ENCODE measurements around the gene CCS.
"Not testable (repeated sequence)": the region's sequence is repeated elsewhere in the genome, so short reads cannot be mapped to it uniquely, and the experiment has no call there.

Gene CCS

GRCh38 chr11:66591175-66591574 is 1.8 kb upstream of the CCS start:
- DNase-seq, result no peak
- no peak for ATAC-seq

- ATAC-seq (no peak), DNase-seq (peak; percentile 20)
These were observed 284 bp downstream of the CCS start for GRCh38 chr11:66593303-66593635.

DNA sequence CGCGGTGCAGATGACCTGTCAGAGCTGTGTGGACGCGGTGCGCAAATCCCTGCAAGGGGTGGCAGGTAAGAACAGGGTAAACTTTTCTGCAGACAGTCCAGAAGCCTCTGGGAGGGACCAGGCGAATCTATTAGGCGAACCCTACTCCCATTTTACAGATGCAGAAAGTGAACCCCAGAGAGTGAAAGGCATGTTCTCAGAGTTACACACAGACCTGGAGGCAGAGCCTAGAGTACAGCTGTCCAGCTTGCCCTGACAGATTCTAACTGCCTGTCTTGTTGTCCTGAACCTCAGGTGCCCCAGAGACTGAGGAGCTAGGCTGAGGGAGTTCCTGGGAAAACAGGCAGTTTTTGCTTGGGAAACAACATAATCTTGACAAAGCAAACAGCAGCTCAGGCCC is 665 bp downstream of the CCS start:
- DNase-seq (no peak), ATAC-seq (no peak)

- DNase-seq, result no peak
- ATAC-seq, result no peak
These were observed 2.4 kb downstream of the CCS start for GRCh38 chr11:66595245-66595904.

- DNase-seq, result no peak
- no peak for ATAC-seq
These were observed 6.0 kb downstream of the CCS start for GRCh38 chr11:66598993-66599392.

- DNase-seq, result no peak
- ATAC-seq, result no peak
These were observed 7.2 kb downstream of the CCS start for GRCh38 chr11:66600219-66600618.

DNA sequence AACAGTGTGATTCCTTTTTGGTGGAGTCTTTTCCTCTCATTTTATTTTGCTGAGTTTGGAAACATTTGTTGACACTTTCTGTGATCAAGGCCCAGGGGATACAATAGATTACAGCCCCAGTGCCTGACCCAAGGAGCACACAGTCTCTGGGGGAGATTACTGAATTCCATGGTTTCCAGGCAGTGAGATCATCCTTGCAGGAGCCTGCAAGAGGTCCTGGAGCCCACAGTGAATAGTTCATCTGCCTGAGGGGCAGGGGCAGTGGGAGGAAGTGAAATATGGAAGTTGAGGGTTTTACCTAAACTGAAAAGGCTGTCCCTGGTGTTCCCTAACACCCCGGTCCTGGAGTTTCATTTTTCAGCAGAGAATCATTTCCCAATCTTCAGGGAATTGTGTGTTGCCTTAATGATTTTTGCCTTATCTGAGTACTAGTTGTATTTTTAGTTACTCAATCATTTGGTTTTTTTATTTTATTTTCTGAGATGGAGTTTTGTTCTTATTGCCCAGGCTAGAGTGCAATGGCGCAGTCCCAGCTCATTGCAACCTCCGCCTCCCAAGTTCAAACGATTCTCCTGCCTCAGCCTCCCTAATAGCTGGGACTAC is 7.7 kb downstream of the CCS start:
- ATAC-seq (no peak), DNase-seq (no peak)

DNA sequence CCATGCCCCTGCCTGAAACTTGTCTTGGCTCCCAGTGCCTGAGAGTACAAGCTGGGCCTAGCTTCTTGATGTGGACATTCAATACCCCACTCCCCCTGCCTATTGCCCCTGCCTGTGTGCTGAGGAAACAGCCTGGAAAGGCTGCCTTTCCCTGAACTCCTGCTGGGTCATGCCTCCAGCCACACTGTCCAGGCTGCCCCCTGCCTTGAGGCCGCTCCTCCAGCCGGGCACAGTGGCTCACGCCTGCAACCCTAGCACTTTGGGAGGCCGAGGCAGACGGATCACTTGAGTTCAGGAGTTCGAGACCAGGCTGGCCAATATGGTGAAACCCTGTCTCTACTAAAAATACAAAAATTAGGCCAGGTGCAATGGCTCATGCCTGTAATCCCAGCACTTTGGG is 10.1 kb downstream of the CCS start:
- no peak for ATAC-seq

GRCh38 chr11:66604155-66604554 is 11.2 kb downstream of the CCS start:
- DNase-seq, result no peak
- no peak for ATAC-seq

More for the DNA sequence above, 10.1 kb downstream of the CCS start:
- no peak for DNase-seq

DNA sequence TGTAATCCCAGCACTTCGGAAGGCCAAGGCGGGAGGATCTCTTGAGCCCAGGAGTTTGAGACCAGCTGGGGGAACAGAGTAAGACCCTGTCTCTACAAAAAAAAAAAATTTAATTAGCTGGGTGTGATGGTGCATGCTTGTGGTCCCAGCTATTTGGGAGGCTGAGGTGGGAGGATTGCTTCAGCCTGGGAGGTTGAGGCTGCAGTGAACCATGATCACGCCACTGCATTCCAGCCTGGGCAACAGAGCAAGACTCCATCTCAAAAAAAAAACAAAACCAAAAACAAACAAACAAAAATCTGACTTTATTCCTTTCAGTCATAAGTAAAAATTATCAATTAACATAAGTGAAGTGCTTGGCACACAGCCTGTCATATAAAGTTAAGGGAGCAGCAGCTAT is 13.6 kb downstream of the CCS start:
- not testable (repeated sequence) for DNase-seq, ATAC-seq

DNA sequence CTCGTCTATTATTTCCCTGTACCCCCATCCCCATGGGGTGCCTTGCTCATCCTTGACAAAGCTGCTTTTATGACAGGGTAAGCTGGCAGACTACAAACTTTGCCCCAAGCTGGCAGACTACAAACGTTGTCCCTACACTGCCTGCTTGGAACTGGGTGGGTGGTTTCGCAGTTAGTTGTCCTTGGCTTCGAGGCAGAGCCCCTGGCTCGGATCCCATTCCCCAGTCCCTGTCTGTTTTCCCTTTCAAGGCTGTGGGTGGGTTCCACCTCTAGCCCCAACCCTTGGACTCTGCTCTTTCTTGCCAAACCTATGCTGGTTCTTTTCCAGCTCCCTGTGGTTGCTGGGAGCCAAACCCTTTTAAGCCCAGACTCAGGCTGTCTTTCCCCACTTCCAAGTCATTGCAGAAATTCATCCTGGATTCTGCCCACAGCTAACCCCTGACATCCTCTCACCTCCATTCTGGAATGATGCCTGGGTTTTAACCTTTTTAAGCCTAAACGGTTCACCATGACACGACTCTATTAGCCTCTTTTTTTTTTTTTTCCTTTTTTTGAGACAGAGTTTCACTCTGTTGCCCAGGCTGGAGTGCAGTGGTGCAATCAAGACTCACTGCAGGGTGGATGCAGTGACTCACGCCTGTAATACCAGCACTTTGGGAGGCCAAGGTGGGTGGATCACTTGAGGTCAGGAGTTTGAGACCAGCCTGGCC is 14.3 kb downstream of the CCS start:
- no peak for ATAC-seq
- no peak for DNase-seq

DNA sequence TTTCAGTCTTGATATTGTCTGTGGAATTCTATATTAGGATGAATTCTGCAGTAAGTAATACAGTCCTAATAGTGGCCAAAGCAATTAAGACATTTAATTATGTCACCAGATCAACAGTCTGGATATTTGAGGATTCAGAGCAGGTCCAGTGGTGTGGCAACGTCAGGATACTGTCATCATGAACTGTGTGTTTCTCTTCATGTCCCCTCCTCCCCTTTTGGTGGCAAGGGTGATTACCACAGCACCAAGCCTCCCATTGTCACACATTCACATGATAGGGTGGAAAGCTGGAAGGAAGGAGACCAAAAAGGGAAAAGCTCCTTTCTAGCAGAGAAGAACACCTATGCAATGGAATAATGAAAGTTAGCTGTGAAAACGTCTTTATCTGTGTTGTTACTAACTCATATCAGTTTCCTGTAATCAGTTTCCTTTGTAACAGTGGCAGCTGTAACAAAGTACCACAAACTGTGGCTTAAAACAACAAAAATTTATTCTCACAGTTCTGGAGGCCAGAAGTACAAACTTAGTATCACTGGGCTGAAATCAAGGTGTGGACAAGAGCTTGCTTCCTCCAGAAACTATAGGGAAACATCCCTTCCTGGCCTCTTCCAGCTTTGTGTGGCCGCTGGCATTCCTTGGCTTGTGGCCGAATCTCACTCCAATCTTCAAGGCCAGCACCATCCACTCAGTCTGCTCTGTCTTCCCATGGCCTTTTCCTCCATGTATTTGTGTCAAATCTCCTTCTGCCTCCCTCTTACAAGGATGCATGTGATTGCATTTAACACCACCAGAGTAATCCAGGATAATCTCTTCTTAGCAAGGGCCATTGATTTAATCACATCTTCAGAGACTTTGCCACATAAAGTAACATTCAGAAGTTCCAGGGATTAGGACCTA is 17.0 kb downstream of the CCS start:
- peak; percentile 30 for ATAC-seq
- no peak for DNase-seq

DNA sequence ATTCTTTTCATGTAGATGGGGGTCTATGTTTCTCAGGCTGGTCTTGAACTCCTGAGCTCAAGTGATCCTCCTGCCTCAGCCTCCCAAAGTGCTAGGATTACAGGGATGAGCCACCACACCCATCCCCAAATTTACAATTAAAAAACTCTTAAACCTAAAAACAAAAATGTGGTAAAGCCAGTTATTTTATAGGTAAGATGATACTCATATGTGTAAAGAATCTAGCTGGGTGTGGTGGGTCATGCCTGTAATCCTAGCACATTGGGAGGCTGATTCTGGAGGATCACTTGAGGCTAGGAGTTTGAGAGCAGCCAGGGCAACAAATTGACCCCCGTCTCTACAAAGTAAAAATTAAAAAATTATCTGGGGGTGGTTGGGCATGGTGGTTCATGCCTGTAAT is 19.5 kb downstream of the CCS start:
- no peak for ATAC-seq
- no peak for DNase-seq

DNA sequence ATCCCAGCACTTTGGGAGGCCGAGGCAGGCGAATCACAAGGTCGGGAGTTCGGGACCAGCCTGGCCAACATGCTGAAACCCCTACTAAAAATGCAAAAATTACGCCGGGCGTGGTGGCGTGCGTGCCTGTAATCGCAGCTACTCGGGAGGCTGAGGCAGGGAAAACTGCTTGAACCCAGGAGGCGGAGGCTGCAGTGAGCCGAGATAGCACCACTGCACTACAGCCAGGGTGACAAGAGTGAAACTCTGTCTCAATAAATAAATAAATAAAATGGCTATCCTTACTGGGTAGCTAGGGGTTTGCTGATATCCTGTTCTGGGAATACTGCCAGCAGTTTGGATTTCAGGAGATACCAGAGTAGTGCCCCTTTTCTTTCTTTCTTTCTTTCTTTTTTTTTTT is 21.1 kb downstream of the CCS start:
- ATAC-seq (no peak), DNase-seq (no peak)

- ATAC-seq, result peak; percentile 97
These were observed 23.6 kb downstream of the CCS start, which contains the start of gene RBM14 for GRCh38 chr11:66616379-66617154. RBM14 (plus strand) TSS chr11:66616630; CDS start chr11:66616721, 91 bp downstream.

GRCh38 chr11:66617155-66617834 is 24.3 kb downstream of the CCS start:
- DNase-seq (no peak), ATAC-seq (no peak)

More at GRCh38 chr11:66616379-66617154, 23.6 kb downstream of the CCS start, which contains the start of gene RBM14:
- DNase-seq, result peak; percentile 98

GRCh38 chr11:66619080-66619554 is 26.1 kb downstream of the CCS start:
- ATAC-seq, result no peak

DNA sequence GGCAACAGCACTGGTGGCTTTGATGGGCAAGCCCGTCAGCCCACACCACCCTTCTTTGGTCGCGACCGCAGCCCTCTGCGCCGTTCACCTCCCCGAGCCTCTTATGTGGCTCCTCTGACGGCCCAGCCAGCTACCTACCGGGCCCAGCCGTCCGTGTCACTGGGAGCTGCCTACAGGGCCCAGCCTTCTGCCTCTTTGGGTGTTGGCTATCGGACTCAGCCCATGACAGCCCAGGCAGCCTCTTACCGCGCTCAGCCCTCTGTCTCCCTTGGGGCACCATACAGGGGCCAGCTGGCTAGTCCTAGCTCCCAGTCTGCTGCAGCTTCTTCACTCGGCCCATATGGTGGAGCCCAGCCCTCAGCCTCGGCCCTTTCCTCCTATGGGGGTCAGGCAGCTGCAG is 31.5 kb downstream of the CCS start:
- ATAC-seq, result no peak
- DNase-seq, result no peak

More at GRCh38 chr11:66619080-66619554, 26.1 kb downstream of the CCS start:
- DNase-seq, result no peak

DNA sequence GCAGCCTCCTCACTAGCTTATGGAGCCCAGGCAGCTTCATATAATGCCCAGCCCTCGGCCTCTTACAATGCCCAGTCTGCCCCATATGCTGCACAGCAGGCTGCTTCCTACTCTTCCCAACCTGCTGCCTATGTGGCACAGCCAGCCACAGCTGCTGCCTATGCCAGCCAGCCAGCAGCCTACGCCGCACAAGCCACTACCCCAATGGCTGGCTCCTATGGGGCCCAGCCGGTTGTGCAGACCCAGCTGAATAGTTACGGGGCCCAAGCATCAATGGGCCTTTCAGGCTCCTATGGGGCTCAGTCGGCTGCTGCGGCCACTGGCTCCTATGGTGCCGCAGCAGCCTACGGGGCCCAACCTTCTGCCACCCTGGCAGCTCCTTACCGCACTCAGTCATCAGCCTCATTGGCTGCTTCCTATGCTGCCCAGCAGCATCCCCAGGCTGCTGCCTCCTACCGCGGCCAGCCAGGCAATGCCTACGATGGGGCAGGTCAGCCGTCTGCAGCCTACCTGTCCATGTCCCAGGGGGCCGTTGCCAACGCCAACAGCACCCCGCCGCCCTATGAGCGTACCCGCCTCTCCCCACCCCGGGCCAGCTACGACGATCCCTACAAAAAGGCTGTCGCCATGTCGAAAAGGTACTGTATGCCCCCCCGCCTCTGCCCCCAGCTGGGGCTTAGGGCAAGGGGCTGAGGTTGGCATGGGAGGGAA is 32.2 kb downstream of the CCS start:
- ATAC-seq, result no peak
- no peak for DNase-seq

DNA sequence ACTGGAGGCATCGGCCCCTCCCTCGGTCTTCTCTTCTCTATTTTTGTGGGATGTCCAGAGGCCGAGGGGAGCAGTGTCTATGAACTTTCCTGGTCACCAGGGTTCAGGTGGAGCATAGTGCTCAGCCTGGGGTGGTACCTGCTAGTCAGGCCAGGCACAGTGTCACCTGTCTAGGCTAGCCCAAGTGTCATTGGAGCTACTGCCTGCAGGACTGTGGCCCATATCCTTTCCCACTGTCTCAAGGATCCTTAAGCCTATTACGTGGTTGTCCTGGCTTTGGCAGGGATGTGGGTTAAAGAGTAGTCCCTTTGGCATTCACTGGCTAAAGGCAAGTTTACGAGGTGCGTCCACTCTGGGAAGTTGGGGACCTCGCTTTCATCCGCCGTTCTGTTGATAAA is 32.8 kb downstream of the CCS start:
- DNase-seq, result no peak
- no peak for ATAC-seq

Measured in stimulated activated naive CD8-positive, alpha-beta T cell treated with anti-CD3 and anti-CD28 coated beads, Interleukin-15, Interleukin-2, amounts not matched to agents 100 U/mL and 50 U/mL, for 24 hours (primary cell).